Cardiac fibroblast (primary cell): Measurements from ENCODE around the gene MLLT3.

ENCODE experiments used
- DNase-seq, 2 donors: peaks; one replicate each; pipeline versions ENCODE4 v3.0.0 to v3.0.0-alpha.2; 2010; ENCODE audit warnings: low read depth in 2 of 2
- H3K4me3 ChIP-seq, 2 donors: replicated peaks in 1 of 2; 1 replicate in 1 of 2; 2 replicates in 1 of 2; pipeline ENCODE4 v1.5.1; 2011; ENCODE audit warnings: low read depth in 2 of 2, low read length in 2 of 2, mild to moderate bottlenecking in 2 of 2, moderate library complexity in 1 of 2
- CTCF ChIP-seq: IDR thresholded peaks from one replicate; pipeline ENCODE4 v1.5.1; 2011; ENCODE audit warnings: low read depth, mild to moderate bottlenecking, low read length, inconsistent platforms

The MLLT3 gene

GRCh38 chr9:20643660-20644059 is 21.4 kb upstream of the MLLT3 start:
- no peak for TF ChIP-seq CTCF
- no peak overlapping the region for H3K4me3 ChIP-seq
- DNase-seq: no peak

GRCh38 chr9:20642045-20642444 is 19.7 kb upstream of the MLLT3 start:
- no peak for TF ChIP-seq CTCF
- DNase-seq: no peak
- no peak overlapping the region for H3K4me3 ChIP-seq

- DNase-seq: peak; percentile 29 to 47
- no peak for TF ChIP-seq CTCF
- H3K4me3 ChIP-seq: no peak overlapping the region
Measured at GRCh38 chr9:20640331-20641187, 18.3 kb upstream of the MLLT3 start.

GRCh38 chr9:20636888-20637440 is 14.7 kb upstream of the MLLT3 start:
- TF ChIP-seq CTCF: no peak
- no peak overlapping the region for H3K4me3 ChIP-seq
- DNase-seq: peak; percentile 30 to 49

- no peak for DNase-seq
- no peak overlapping the region for H3K4me3 ChIP-seq
- no peak for TF ChIP-seq CTCF
Measured at GRCh38 chr9:20634895-20635294, 12.6 kb upstream of the MLLT3 start.

- no peak overlapping the region for H3K4me3 ChIP-seq
- no peak for DNase-seq
- TF ChIP-seq CTCF: no peak
Measured at GRCh38 chr9:20632705-20633104, 10.4 kb upstream of the MLLT3 start.
